ENCODE measurements around the gene PXN. TPM values are rescaled to one million over a fixed set of nuclear protein-coding genes. Genes with fewer than 3 reads are reported as not detected.

The PXN gene
- 100 to 1,000 TPM in 1 of 2 experiments, 10 to 100 TPM in 1; 74.5 to 104 TPM for total RNA-seq

DNA sequence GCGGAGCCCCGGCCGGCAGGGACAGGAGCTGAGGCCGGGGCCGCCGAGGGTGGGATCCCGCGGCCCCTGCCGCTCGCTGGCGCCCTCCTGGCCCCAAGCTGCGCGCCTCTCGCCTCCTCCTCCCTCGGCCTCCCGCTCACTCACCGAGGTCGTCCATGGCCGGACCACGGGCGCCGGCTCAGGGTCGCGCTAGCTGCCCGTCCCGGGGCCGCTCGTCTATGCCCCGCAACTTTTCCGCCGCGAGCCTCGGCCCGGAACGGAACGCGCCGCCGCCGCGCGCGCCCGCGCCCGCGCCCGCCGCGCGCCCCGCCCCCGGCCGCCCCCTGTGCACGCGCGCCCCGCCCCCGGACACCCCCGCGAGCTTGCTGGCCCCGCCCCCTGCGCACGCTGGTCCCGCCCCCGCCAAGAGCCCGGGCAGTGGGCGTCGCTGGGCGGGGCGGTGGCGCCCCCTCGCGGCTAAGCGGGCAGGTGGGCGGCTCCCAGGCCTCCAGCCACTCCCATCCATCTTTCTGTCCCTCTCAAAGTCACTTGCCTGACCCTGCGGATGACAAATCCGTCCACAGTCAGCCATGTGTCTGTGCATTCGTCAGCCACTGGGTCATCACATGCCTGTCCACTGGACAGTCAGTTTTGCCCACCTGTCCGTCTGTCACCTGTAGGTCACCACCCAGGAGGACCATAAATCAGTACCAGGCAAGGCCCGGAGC lies at the start of gene PXN:
PXN (minus strand) TSS at position 258 of the 707 bp plus-strand sequence; CDS start at position 157, 101 bp downstream.
- peak within 1 kb of the TSS; percentile 85 for H3K27ac Mint-ChIP-seq
- H3K27me3 Mint-ChIP-seq = no peaks in the 10 kb centered on the region
- ChIA-PET POLR2A (interaction anchor here (0.6 to 7.3 kb wide), 5 partner anchors 8 to 64 kb away, joined by 3 to 117 read pairs (median 46); partner anchors contain the start of genes RNU4-1, RNU4-2 and RPLP0), CTCF (interaction anchor here (0.6 to 24.9 kb wide), 16 partner anchors 9 to 236 kb away, joined by 3 to 518 read pairs (median 3); partner anchors contain the start of genes RNU4-2, RPLP0 and SIRT4)
- intact Hi-C loops (cut with DNase I, micrococcal nuclease) = loop anchor here (1.0 to 2.0 kb wide), 6 partner anchors 13 to 147 kb away; partner anchors contain the start of gene RPLP0 (in 2 of the 2)
- no peaks in the 10 kb centered on the region for H3K9me3 Mint-ChIP-seq (ENCODE audit: low read depth)
- DNase-seq (peak; percentile 95), ATAC-seq (peak; percentile 79)
- H3K4me1 Mint-ChIP-seq = peaks cover 46% of the 10 kb centered on the region
- peaks cover 6% of the 10 kb centered on the region for H3K36me3 Mint-ChIP-seq (ENCODE audit: low read depth)
- H3K4me3 Mint-ChIP-seq = peak within 1 kb of the TSS; percentile 95

GRCh38 chr12:120314220-120314619 lies 48.7 kb upstream of the PXN start:
- H3K9me3 Mint-ChIP-seq (ENCODE audit: low read depth) = no peaks in the 10 kb centered on the region
- ChIA-PET CTCF (interaction anchor here (0.6 to 3.4 kb wide), 5 partner anchors 11 to 309 kb away, joined by 3 to 16 read pairs (median 4); partner anchors contain the start of gene SIRT4), POLR2A (interaction anchor here (1.5 to 2.8 kb wide), 2 partner anchors 12 to 23 kb away, joined by 3 to 15 read pairs; partner anchors contain the start of genes RNU4-2 and SIRT4)
- peak; percentile 20 for DNase-seq
- H3K27me3 Mint-ChIP-seq = no peaks in the 10 kb centered on the region
- no peak overlapping the region for H3K27ac Mint-ChIP-seq
- no peaks in the 10 kb centered on the region for H3K36me3 Mint-ChIP-seq (ENCODE audit: low read depth)
- no peak for ATAC-seq
- no peak overlapping the region for H3K4me3 Mint-ChIP-seq
- intact Hi-C loops (cut with DNase I, micrococcal nuclease) = no loop called here
- peaks cover 12% of the 10 kb centered on the region for H3K4me1 Mint-ChIP-seq

DNA sequence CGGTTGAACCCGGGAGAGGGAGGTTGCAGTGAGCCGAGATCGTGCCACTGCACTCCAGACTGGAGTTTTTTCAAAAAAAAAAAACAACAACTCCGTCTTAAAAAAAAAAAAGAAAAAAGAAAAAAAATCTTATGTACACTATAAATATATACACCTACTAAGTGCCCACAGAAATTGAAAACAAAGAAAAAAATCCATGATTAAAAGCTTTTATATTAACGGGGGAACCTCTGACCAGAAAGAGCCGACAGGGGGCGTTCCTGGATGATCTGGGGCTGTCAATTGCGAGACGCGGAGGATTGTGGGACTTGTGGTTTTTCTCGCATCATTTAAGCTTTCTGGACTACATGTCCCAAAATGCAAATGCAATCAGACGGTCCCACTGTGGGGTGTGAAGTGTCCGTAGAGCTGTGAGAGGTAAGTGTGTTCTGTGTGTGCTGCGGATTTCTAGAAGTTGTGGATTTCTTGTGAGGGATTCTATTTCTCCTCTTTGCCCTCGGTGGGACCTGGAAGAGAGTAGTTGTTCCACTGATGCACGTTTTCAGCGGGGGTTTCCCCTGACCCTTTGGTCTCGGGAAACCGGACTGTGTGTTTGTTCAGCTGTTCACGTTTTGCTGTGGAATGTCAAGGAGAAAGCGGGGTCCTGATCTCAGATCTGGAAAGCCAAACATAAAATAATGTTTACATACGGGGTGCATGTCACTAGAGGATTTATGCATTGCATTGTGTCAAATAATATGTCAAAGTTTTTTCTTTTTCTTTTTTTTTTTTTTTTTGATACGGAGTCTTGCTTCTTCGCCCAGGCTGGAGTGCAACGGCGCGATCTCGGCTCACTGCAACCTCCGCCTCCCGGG lies 36.7 kb upstream of the PXN start, which contains the start of gene SIRT4:
SIRT4 (plus strand) TSS at position 360 of the 854 bp plus-strand sequence. CDS start 1,241 bp downstream, outside the sequence.
- Mint-ChIP-seq H3K9me3 (ENCODE audit: low read depth) (no peaks in the 10 kb centered on the region), H3K4me3 (peak within 1 kb of the TSS; percentile 95), H3K4me1 (peaks cover 9% of the 10 kb centered on the region), H3K27me3 (no peaks in the 10 kb centered on the region), H3K36me3 (ENCODE audit: low read depth) (no peaks in the 10 kb centered on the region), H3K27ac (peak within 1 kb of the TSS; percentile 97)
- ATAC-seq (peak; percentile 100), DNase-seq (peak; percentile 94)
- intact Hi-C loops (cut with DNase I, micrococcal nuclease) = loop anchor here (1.0 to 2.0 kb wide), 4 partner anchors 9 to 137 kb away; partner anchors contain the start of genes RNU4-1 (in 2 of the 2) and COX6A1 (in 1 of the 2)
- ChIA-PET POLR2A (interaction anchor here (0.6 to 4.6 kb wide), 9 partner anchors 10 to 1369 kb away, joined by 3 to 150 read pairs (median 3); partner anchors contain the start of genes RNU4-1, RNU4-2 and RPLP0), CTCF (interaction anchor here (0.6 to 2.9 kb wide), 28 partner anchors 8 to 281 kb away, joined by 3 to 33 read pairs (median 4); partner anchors contain the start of genes COQ5, DYNLL1, POP5 and PXN)

DNA sequence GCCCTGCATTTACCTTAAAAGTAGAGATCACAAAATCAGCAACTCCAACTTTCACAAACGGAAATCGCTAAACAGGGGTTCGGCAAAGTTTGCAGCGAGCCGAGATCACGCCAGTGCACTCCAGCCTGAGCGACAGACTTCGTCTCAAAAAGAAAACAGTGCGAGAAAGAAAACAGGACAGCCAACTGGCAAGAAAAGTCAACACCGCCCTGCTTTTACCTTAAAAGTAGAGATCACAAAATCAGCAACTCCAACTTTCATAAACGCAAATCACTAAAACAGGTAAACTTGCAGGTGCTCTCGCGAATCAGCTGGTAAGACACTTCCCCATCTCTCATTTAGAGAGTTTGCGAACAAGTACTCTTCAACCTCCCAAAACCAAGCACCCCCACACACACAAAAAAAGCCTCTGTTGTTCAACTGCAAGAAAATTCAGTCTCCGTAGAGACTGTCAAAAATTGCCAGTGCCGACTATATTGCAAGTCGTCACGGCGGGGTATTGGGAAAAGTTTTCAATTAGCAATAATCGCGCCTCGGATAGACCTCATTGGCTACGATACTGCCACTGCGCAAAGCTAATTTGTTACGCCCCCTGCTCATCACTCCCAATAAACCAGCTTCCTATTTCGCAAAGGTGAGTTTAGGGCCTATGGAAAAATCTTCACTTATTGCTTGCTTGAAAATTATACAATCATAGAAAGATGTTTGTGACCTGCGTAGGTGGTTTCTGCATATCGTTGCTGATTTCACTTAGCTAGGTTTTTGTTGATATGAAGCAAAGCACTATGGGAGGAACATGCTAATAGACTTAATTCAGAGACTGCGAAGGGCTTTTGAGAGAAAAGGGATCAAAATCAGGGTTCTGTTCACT lies 27.4 kb upstream of the PXN start, which contains the start of gene RNU4-1:
RNU4-1 (minus strand) TSS at position 577 of the 871 bp plus-strand sequence.
- ATAC-seq (peak; percentile 69), DNase-seq (peak; percentile 88)
- CTCF ChIA-PET = interaction anchor here (0.5 to 5.5 kb wide), 11 partner anchors 10 to 581 kb away, joined by 3 to 72 read pairs (median 4); partner anchors contain the start of genes RPLP0 and SIRT4
- intact Hi-C loops (cut with DNase I, micrococcal nuclease) = loop anchor here (1.0 to 5.0 kb wide), 11 partner anchors 9 to 1334 kb away; partner anchors contain the start of genes RAB35 (in 2 of the 2), SIRT4 (in 2 of the 2), BICDL1 (in 1 of the 2) and COX6A1 (in 1 of the 2)
- Mint-ChIP-seq H3K9me3 (ENCODE audit: low read depth) (no peaks in the 10 kb centered on the region), H3K27ac (no peak within 1 kb of the TSS), H3K27me3 (no peaks in the 10 kb centered on the region), H3K4me1 (peaks cover 7% of the 10 kb centered on the region), H3K36me3 (ENCODE audit: low read depth) (no peaks in the 10 kb centered on the region), H3K4me3 (no peak within 1 kb of the TSS)
- POLR2A ChIA-PET = interaction anchor here (0.6 to 5.3 kb wide), 43 partner anchors 11 to 1375 kb away, joined by 3 to 281 read pairs (median 6); partner anchors contain the start of genes COQ5, DYNLL1, MLEC and PLA2G1B

DNA sequence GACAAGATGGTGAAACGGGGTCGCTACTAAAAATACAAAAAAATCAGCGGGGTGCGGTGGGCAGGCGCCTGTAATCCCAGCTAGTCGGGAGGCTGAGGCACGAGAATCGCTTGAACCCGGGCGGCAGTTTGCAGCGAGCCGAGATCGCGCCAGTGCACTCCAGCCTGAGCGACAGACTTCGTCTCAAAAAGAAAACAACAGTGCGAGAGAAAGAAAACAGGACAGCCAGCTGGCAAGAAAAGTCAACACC lies 26.8 kb upstream of the PXN start:
- Mint-ChIP-seq H3K9me3 (ENCODE audit: low read depth) (no peaks in the 10 kb centered on the region), H3K4me3 (no peak overlapping the region), H3K27ac (no peak overlapping the region), H3K27me3 (no peaks in the 10 kb centered on the region), H3K36me3 (ENCODE audit: low read depth) (no peaks in the 10 kb centered on the region), H3K4me1 (peaks cover 7% of the 10 kb centered on the region)
- CTCF ChIA-PET = interaction anchor here (0.5 to 5.5 kb wide), 6 partner anchors 10 to 247 kb away, joined by 3 to 72 read pairs (median 8); partner anchors contain the start of genes RPLP0 and SIRT4
- intact Hi-C loops (cut with DNase I, micrococcal nuclease) = loop anchor here (2.0 to 5.0 kb wide), 9 partner anchors 92 to 1334 kb away; partner anchors contain the start of genes RAB35 (in 2 of the 2), BICDL1 (in 1 of the 2), COX6A1 (in 1 of the 2) and ORAI1 (in 1 of the 2)
- POLR2A ChIA-PET = interaction anchor here (0.7 to 5.3 kb wide), 32 partner anchors 11 to 1109 kb away, joined by 3 to 281 read pairs (median 12); partner anchors contain the start of genes BICDL1, COQ5, DYNLL1 and PXN
- DNase-seq (no peak), ATAC-seq (peak; percentile 7)

DNA sequence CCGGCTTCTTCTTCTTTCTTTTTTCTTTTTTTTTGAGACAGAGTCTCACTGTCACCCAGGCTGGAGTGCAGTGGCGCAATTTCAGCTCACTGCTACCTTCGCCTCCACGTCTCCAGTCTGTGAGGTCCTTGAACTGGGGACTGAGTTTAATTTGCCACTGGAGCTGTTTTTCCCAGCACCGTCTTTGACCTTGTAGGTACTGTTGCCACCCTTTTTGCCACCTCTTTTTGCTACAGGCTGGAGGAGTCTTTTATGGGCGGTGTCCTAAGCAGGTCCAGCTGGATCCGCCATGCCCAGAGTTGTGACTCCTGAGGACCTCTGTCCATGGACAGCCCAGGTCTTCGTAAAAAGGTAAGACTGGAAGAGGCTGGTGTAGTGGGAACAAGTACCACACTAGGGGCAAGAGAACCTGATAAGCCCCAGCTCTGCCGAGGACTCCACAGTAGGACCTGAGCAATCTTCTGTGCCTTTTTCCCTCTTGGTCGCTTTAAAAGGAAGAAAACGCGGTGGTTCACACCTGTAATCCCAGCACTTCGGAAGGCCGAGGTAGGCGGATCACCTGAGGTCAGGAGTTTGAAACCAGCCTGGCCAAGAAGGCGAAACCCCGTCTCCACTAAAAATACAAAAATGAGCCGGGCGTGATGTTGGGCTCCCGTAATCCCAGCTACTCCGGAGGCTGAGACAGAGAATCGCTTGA lies 25.2 kb upstream of the PXN start:
- DNase-seq = peak; percentile 46
- ATAC-seq = no peak
- Mint-ChIP-seq H3K27ac (peak overlapping the region; percentile 38), H3K4me3 (no peak overlapping the region), H3K36me3 (ENCODE audit: low read depth) (no peaks in the 10 kb centered on the region), H3K4me1 (peaks cover 7% of the 10 kb centered on the region), H3K9me3 (ENCODE audit: low read depth) (no peaks in the 10 kb centered on the region), H3K27me3 (no peaks in the 10 kb centered on the region)
- ChIA-PET CTCF (interaction anchor here (0.6 to 5.5 kb wide), 11 partner anchors 11 to 193 kb away, joined by 3 to 72 read pairs (median 5); partner anchors contain the start of genes PXN, RPLP0 and SIRT4), POLR2A (interaction anchor here (0.6 to 5.3 kb wide), 58 partner anchors 8 to 672 kb away, joined by 3 to 281 read pairs (median 7); partner anchors contain the start of genes BICDL1, COQ5, COX6A1 and DYNLL1)
- intact Hi-C loops (cut with DNase I, micrococcal nuclease) = loop anchor here (1.0 to 5.0 kb wide), 6 partner anchors 62 to 278 kb away; partner anchors contain the start of genes RAB35 (in 1 of the 2), RNF10 (in 1 of the 2), RPLP0 (in 1 of the 2) and SRSF9 (in 1 of the 2)

GRCh38 chr12:120287491-120287890 lies 22.0 kb upstream of the PXN start:
- Mint-ChIP-seq H3K4me1 (peaks cover 7% of the 10 kb centered on the region), H3K36me3 (ENCODE audit: low read depth) (no peaks in the 10 kb centered on the region), H3K27ac (no peak overlapping the region), H3K9me3 (ENCODE audit: low read depth) (no peaks in the 10 kb centered on the region), H3K4me3 (no peak overlapping the region), H3K27me3 (no peaks in the 10 kb centered on the region)
- ChIA-PET CTCF (interaction anchor here (0.8 to 2.8 kb wide), 4 partner anchors 15 to 120 kb away, joined by 3 to 26 read pairs (median 6); partner anchors contain the start of gene SIRT4), POLR2A (interaction anchor here (1.2 kb wide), 1 partner anchor 59 kb away, joined by 7 read pairs; no protein-coding TSS in a partner anchor)
- ATAC-seq (no peak), DNase-seq (no peak)
- intact Hi-C loops (cut with DNase I, micrococcal nuclease) = no loop called here

- intact Hi-C loops (cut with DNase I, micrococcal nuclease) = no loop called here
- ChIA-PET POLR2A (interaction anchor here (1.2 kb wide), 1 partner anchor 59 kb away, joined by 7 read pairs; no protein-coding TSS in a partner anchor), CTCF (interaction anchor here (0.6 to 2.8 kb wide), 5 partner anchors 15 to 119 kb away, joined by 3 to 26 read pairs (median 3); partner anchors contain the start of gene SIRT4)
- H3K4me3 Mint-ChIP-seq = no peak overlapping the region
- H3K36me3 Mint-ChIP-seq (ENCODE audit: low read depth) = no peaks in the 10 kb centered on the region
- H3K4me1 Mint-ChIP-seq = peaks cover 7% of the 10 kb centered on the region
- H3K27me3 Mint-ChIP-seq = no peaks in the 10 kb centered on the region
- H3K9me3 Mint-ChIP-seq (ENCODE audit: low read depth) = no peaks in the 10 kb centered on the region
- ATAC-seq = no peak
- H3K27ac Mint-ChIP-seq = no peak overlapping the region
- no peak for DNase-seq
Measured at GRCh38 chr12:120286768-120287490, 21.4 kb upstream of the PXN start.

All from activated CD4-positive, alpha-beta T cell treated with anti-CD3 and anti-CD28 coated beads for 36 hours (primary cell).